Activated CD4-positive, alpha-beta T cell treated with anti-CD3 and anti-CD28 coated beads for 24 hours (primary cell): ENCODE measurements around the gene CTDSP1.

Source experiments
- DNase-seq, 2 donors: peaks; one replicate each; pipeline ENCODE4 v3.0.0-alpha.2; 2020; ENCODE audit warnings: low read depth in 2 of 2

The CTDSP1 gene

DNA sequence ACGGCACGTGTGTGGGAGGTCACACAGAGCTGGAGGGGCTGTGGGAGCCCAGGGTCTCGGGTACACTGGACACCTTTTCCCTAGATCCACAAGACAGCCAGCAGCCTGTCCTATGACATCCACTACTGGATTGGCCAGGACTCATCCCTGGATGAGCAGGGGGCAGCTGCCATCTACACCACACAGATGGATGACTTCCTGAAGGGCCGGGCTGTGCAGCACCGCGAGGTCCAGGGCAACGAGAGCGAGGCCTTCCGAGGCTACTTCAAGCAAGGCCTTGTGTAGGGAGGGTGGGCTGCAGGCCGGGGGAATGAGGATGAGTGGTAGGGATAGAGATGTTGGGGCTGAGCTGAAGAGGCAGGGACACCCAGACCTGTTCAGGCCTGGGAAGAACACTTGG lies 25.9 kb downstream of the CTDSP1 start:
- no peak for DNase-seq

DNA sequence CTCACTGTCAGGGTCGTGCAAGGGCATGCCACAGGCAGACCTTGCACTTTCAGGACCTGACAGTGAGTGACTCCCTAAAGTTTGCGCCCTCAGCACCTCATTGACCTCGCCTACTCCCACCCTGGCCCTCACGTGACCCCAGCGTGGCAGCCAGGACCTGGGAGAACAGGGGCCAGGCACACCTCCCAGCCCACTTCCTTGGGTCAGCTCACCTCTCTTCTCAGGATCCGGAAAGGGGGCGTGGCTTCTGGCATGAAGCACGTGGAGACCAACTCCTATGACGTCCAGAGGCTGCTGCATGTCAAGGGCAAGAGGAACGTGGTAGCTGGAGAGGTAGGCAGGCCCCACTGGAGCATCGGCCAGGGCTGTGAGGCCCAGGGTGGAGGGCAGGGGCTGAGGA lies 28.1 kb downstream of the CTDSP1 start:
- DNase-seq = no peak

DNA sequence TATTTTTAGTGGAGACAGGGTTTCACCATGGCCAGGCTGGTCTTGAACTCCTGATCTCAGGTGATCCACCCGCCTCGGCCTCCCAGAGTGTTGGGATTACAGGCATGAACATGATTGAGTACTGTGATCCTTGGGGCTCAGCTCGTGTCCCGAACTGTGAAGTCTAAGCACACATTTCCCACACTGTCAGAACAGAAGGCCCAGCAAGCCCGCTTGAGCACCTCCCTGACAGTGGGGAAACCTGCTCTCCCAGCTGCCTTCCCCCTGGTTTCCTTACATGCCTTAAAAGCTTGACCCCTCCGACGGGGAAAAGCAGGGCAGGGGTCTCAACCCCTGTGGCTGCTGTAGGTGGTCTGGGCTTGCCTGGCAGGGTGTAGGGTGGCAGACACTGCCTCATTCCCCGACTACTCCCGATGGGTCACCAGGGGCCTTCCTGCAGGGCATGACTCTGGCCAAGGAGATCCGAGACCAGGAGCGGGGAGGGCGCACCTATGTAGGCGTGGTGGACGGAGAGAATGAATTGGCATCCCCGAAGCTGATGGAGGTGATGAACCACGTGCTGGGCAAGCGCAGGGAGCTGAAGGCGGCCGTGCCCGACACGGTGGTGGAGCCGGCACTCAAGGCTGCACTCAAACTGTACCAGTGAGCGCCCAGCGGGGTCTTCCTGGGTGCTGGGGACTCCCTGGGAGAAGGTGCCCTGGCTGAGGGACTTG lies 29.3 kb downstream of the CTDSP1 start:
- no peak for DNase-seq

DNA sequence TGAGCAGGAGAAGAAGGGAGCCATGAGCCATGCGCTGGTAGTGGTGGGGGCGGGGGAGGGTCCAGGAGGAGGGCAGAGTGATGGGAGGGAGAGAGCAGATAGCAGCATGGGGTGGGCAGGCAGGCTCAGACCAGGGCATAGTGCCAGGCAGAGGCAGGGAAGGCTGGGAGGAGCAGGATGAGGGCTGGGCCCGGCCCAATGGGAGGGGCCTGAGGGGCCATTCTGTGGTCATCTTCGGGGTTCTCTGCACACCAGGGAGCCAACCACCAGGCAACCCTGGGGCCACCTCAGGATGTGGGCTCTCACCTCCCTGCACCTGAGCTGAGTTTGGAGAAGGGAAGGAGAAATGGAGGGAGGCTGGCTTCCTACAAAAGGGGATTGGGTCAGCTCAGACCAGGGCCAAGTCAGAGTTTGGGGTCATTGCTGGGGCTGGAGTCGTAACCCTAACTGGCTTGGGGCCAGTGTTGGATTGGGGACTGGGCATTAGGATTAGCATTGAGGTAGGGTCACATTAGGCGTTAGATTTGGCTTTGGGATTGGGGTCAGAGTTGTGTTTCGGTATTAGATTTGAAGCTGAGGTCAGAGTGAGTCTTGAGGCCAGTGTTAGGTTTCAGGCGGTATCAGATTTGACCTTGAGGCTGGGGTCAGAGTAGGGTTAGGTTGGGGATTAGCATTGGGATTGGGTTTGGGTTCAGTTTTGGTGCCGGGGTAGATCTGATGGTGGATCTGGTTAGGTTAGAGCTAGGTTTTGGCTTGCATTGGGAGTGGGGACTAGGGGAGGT lies 30.4 kb downstream of the CTDSP1 start:
- DNase-seq = no peak

DNA sequence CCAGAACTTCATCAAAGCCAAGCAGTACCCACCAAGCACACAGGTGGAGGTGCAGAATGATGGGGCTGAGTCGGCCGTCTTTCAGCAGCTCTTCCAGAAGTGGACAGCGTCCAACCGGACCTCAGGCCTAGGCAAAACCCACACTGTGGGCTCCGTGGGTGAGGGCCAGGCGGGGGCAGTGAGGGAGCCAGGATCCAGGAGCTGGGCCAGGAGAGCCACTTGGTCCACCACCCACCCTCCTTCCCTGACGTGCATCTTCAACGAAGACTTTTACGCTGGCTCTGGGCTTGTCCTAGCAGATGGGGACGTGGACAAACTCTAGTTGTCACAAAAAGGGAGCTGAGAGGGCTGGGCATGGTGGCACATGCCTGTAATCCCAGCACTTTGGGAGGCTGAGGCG lies 31.1 kb downstream of the CTDSP1 start:
- DNase-seq = no peak

DNA sequence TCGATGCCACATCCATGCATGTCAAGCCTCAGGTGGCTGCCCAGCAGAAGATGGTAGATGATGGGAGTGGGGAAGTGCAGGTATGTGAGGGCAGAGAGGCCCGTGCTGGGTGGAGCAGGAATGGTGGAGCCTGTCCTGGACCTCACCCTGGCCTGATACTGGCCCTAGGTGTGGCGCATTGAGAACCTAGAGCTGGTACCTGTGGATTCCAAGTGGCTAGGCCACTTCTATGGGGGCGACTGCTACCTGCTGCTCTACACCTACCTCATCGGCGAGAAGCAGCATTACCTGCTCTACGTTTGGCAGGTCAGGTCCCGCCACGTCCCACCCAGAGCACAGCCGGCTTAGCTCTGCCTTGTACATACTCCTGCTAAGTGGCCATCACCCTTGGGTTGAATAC lies 32.2 kb downstream of the CTDSP1 start:
- no peak for DNase-seq

DNA sequence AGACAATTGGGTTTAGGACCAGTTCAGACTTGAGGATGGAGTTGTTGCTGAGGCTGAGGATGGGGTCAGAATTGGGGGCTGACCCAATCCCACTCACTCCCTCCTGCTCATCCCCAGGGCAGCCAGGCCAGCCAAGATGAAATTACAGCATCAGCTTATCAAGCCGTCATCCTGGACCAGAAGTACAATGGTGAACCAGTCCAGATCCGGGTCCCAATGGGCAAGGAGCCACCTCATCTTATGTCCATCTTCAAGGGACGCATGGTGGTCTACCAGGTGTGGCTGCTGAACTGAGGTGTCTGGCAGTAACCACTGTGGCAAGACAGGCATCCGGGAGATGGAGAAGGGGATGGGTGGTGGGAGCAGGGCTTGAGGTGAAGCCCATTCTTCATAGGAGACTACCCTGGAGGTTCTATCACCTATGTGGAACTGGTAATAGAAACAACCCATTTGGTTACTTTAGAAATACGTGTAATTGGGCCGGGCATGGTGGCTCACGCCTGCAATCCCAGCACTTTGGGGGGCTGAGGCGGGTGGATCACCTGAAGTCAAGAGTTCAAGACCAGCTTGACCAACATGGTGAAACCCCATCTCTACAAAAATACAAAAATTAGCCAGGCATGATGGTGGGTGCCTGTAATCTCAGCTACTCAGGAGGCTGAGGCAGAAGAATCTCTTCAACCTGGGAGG lies 33.2 kb downstream of the CTDSP1 start:
- no peak for DNase-seq

DNA sequence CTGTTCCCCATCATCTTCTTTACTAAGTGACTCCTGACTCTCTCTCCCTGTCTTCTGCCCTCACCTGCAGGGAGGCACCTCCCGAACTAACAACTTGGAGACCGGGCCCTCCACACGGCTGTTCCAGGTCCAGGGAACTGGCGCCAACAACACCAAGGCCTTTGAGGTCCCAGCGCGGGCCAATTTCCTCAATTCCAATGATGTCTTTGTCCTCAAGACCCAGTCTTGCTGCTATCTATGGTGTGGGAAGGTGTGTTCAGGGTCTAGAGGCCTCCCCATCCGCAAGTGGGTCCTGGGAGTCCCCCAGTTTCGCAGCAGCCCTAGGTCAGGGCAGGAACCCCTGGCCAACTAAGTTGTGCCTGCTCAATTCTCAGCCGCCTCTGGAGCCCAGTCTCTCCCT lies 34.8 kb downstream of the CTDSP1 start:
- no peak for DNase-seq

DNA sequence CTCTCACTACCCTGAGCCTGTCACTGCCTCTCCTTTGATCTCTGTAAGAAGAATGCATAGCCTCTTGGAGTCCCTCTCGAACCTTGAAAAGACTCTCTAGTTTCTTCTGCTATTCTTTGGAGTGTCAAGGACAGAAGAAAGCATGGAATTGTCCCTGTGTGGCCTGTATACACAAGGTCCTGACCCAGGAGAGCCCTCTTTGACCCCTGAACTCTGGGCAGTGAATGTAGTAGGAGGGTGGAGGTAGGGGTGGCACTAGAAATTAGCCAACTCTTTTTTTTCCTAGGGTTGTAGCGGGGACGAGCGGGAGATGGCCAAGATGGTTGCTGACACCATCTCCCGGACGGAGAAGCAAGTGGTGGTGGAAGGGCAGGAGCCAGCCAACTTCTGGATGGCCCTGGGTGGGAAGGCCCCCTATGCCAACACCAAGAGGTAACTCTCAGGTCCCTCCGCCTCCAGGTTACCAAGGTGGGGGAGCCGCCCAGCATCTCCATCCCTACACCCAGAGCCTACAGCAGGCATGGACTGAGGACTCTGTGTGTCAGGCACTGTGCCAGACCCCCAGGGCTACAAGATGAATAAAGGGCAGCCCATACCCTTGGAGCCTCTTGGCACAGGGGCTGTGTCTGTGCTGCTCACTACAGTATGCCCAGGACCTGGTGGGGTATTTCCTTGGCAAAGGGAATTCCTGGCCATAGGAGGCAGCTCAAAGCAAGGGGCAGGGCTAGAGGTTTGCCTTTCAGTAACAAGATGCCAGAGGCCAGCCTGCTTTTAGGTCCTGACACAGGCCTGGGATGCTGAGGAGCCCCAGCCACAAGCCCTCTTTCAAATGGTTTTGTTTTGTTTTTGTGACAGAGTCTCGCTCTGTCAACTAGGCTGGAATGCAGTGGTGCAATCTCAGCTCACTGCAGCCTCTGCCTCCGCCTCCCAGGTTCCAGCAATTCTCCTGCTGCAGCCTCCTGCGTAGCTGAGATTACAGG lies 35.6 kb downstream of the CTDSP1 start:
- DNase-seq = no peak

DNA sequence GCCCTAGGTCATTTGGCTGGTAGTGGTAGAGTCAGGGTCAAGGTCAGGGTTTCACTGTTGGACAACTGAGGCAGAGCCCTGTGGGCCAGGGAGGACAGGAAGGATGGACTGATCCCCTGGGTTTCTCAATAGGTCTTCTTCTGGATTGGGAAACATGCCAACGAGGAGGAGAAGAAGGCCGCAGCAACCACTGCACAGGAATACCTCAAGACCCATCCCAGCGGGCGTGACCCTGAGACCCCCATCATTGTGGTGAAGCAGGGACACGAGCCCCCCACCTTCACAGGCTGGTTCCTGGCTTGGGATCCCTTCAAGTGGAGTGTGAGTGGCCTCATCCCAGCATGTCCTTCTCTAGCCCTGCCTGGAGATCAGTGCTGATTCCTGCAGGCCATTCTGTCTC lies 37.3 kb downstream of the CTDSP1 start:
- DNase-seq = no peak

DNA sequence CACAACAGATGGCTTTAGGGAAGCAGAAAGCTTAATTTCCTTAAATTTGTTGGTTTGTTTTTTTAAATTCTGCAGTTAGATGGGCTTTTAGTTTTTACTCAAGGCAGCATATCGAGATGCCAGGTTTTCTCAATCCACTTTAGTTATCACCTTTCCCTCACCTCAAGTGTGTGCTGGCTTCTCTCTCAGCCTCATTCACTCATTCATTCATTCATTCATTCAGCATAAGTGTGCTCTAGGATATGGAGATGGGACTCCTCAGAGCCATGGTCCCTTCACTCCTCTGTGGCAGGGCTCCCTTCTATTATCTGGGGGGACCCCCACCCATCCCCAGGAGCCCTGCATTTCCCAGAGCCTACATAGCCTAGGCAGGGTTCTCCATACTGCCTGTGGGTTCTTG lies 38.3 kb downstream of the CTDSP1 start:
- no peak for DNase-seq

DNA sequence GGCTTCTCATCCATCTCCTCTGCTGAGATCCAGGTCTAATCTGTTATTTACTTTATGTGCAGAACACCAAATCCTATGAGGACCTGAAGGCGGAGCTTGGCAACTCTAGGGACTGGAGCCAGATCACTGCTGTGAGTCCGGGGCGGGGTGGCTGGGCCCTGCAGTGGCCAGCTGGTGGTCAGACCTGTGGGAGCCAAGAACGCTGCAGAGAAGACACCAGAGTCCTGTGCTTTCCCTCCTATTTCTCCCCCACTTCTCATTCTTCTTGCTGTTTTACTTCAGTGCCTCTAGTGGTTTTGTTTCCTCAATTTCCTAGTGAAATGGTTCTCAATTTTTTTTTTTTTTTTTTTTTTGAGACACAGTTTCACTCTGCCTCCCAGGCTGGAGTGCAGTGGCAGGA lies 38.9 kb downstream of the CTDSP1 start:
- no peak for DNase-seq

DNA sequence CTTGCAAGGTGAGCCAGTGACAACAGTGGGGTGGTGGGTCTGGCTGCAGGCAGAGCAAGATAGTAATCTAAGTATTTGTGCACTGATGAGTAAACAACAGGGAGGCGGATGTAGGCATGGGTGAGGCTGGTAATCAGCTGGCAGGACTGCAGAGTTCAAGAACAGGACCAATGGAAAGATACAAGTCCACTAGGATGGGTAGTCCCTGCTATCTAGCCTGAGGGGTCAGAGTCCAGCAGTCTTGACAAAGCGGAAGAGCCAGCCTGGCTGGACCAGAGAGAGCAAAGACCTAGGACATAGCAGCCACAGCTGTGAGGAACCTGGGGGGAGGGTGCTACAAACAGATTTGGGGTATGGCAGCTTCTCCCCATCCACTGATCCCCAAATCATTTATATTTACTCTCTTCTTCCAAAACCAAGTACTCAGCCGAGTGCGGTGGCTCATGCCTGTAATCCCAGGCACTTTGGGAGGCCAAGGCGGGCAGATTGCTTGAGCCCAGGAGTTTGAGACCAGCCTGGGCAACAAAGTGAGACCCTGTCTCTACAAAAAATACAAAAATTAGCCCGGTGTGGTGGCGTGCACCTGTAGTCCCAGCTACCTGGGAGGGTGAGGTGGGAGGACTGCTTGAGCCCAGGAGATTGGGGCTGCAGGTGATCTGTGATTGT lies 45.2 kb downstream of the CTDSP1 start:
- no peak for DNase-seq

DNA sequence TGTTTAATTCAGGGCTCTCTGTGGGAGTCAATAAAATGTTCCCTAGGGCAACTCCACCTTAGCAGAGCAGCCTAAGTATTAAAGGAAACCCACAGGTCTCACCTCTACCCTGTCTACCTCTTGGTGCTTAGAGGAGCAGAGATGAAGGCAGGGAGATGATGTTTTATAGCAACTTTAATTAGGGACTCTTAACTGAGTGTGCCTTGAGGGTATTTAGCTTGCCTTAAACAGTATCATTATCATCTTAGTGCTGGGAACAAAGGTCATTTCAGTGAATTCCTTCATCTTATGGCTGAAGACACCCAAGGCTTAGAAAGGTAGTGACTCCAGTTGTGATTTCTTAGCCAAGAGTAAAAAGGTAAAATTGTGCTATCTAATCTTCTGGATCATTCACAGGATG lies 45.9 kb downstream of the CTDSP1 start:
- no peak for DNase-seq

DNA sequence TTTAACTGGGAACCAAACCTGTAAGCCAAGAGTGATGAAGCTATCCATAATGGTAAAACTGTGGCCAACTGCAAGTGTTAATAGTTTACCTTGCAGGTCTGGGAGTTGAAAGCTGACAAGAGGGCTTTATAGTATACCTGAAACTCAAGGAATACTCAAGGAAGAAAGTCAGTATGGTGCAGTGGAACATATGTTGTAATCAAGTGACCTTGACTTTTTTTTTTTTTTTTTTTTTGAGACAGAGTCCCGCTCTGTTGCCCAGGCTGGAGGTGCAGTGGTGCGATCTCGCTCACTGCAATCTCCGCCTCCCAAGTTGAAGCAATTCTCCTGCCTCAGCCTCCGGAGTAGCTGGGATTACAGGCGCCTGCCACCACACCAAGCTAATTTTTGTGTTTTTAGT lies 46.9 kb downstream of the CTDSP1 start:
- DNase-seq = no peak

DNA sequence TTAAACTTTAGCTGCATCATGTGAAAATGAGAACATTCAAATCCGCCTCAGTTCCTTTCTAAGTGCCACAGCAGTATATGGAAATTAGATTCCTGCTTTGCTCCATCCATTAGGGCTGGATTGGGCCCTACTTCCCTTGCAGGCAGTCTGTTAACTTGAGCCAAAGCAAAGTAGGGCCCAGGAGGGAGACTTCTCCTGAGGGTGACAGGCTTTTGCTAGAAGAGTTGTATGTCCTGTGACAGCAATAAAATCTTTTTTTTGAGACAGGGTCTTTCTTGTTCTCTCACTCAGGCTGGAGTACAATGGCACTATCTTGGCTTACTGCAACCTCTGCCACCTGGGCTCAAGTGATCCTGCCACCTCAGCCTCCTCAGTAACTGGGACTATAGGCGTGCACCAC lies 47.4 kb downstream of the CTDSP1 start:
- DNase-seq = no peak

DNA sequence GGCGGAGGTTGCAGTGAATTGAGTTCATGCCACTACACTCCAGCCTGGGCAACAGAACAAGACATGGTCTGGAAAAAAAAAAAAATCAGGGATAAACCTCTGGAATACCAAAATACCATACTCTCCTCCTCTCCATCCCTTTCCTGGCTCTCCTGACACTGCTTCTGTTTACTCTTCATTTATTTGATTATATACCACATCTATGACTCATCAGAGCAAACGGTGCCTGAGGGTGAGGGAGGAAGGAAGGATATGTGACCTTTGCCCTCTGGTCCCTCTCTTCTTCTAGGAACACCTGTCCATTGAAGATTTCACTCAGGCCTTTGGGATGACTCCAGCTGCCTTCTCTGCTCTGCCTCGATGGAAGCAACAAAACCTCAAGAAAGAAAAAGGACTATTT lies 49.3 kb downstream of the CTDSP1 start:
- no peak for DNase-seq

DNA sequence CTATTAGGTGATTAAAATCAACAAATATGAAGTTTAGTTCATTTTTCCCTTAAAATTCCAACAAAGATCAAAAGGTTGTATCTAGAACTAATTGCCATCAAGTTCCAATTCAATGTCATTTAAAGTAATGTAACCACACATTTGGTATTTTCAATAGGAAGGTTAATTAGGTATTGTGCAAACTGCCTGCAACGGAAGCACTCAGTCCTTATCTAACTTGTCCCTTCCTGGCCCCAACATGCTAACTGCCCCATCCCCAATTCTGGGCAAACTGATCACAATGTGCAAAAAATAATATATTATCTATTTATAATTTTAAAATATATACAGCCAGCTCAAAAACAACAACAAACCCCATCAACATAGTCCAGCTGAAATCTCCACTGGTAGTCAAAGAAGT lies 52.4 kb downstream of the CTDSP1 start:
- DNase-seq = no peak
